ENCODE results near the gene UHRF1.

The UHRF1 gene

GRCh38 chr19:4984106-4984380, 74.7 kb downstream of the UHRF1 start:
- no peaks in the 10 kb centered on the region for H3K9me3 ChIP-seq (ENCODE audit: insufficient read depth, low read length)
- no peak overlapping the region for H3K9ac ChIP-seq (ENCODE audit: low read length)
- peaks cover 95% of the 10 kb centered on the region for H4K20me1 ChIP-seq (ENCODE audit: insufficient read depth, low read length)
- no peak for TF ChIP-seq EZH2phosphoT487 (IDR thresholded peaks at IDR 0.05; ENCODE audit: low read depth)
- TF ChIP-seq CTCF (IDR thresholded peaks at IDR 0.05; ENCODE audit: low read depth, low read length): no peak
- no peaks in the 10 kb centered on the region for H3K27me3 ChIP-seq (ENCODE audit: low read depth, low read length)
- H3K4me3 ChIP-seq (ENCODE audit: low read length): no peak overlapping the region
- peaks cover 16% of the 10 kb centered on the region for H3K36me3 ChIP-seq (replicated peaks; ENCODE audit: low read depth, low read length)
- no peak overlapping the region for H3K27ac ChIP-seq (ENCODE audit: low read length)
- H3K4me1 ChIP-seq (ENCODE audit: low read length): peaks cover 24% of the 10 kb centered on the region
- no peak overlapping the region for H3K4me2 ChIP-seq (ENCODE audit: low read length)
- no peak overlapping the region for H2AFZ ChIP-seq (ENCODE audit: low read depth, low read length)
- H3K79me2 ChIP-seq (ENCODE audit: low read length): peaks cover 90% of the 10 kb centered on the region

- no peak for TF ChIP-seq EZH2phosphoT487 (IDR thresholded peaks at IDR 0.05; ENCODE audit: low read depth)
- no peak for TF ChIP-seq CTCF (IDR thresholded peaks at IDR 0.05; ENCODE audit: low read depth, low read length)
Measured at GRCh38 chr19:4984438-4984990, 75.2 kb downstream of the UHRF1 start.

GRCh38 chr19:4985551-4985991, 76.3 kb downstream of the UHRF1 start:
- Histone ChIP-seq H3K79me2 (ENCODE audit: low read length) (peaks cover 91% of the 10 kb centered on the region), H4K20me1 (ENCODE audit: insufficient read depth, low read length) (peaks cover 96% of the 10 kb centered on the region), H2AFZ (ENCODE audit: low read depth, low read length) (no peak overlapping the region), H3K4me1 (ENCODE audit: low read length) (peaks cover 15% of the 10 kb centered on the region), H3K36me3 (replicated peaks; ENCODE audit: low read depth, low read length) (peaks cover 16% of the 10 kb centered on the region), H3K27ac (ENCODE audit: low read length) (no peak overlapping the region), H3K9ac (ENCODE audit: low read length) (no peak overlapping the region), H3K4me2 (ENCODE audit: low read length) (no peak overlapping the region), H3K4me3 (ENCODE audit: low read length) (no peak overlapping the region), H3K9me3 (ENCODE audit: insufficient read depth, low read length) (no peaks in the 10 kb centered on the region), H3K27me3 (ENCODE audit: low read depth, low read length) (no peaks in the 10 kb centered on the region)
- no peak for TF ChIP-seq EZH2phosphoT487 (IDR thresholded peaks at IDR 0.05; ENCODE audit: low read depth)

More at GRCh38 chr19:4984438-4984990, 75.2 kb downstream of the UHRF1 start:
- Histone ChIP-seq H3K36me3 (replicated peaks; ENCODE audit: low read depth, low read length) (peaks cover 16% of the 10 kb centered on the region), H3K27me3 (ENCODE audit: low read depth, low read length) (no peaks in the 10 kb centered on the region), H3K4me2 (ENCODE audit: low read length) (no peak overlapping the region), H4K20me1 (ENCODE audit: insufficient read depth, low read length) (peaks cover 95% of the 10 kb centered on the region), H3K4me1 (ENCODE audit: low read length) (peaks cover 20% of the 10 kb centered on the region), H3K9ac (ENCODE audit: low read length) (no peak overlapping the region), H3K9me3 (ENCODE audit: insufficient read depth, low read length) (no peaks in the 10 kb centered on the region), H3K4me3 (ENCODE audit: low read length) (no peak overlapping the region), H2AFZ (ENCODE audit: low read depth, low read length) (no peak overlapping the region), H3K79me2 (ENCODE audit: low read length) (peaks cover 89% of the 10 kb centered on the region), H3K27ac (ENCODE audit: low read length) (no peak overlapping the region)

- Histone ChIP-seq H3K27ac (ENCODE audit: low read length) (no peak overlapping the region), H3K9me3 (ENCODE audit: insufficient read depth, low read length) (no peaks in the 10 kb centered on the region), H3K4me1 (ENCODE audit: low read length) (peaks cover 10% of the 10 kb centered on the region), H2AFZ (ENCODE audit: low read depth, low read length) (no peak overlapping the region), H4K20me1 (ENCODE audit: insufficient read depth, low read length) (peaks cover 96% of the 10 kb centered on the region), H3K36me3 (replicated peaks; ENCODE audit: low read depth, low read length) (peaks cover 16% of the 10 kb centered on the region), H3K27me3 (ENCODE audit: low read depth, low read length) (no peaks in the 10 kb centered on the region), H3K9ac (ENCODE audit: low read length) (no peak overlapping the region), H3K79me2 (ENCODE audit: low read length) (peaks cover 86% of the 10 kb centered on the region), H3K4me2 (ENCODE audit: low read length) (no peak overlapping the region), H3K4me3 (ENCODE audit: low read length) (no peak overlapping the region)
- TF ChIP-seq CTCF (IDR thresholded peaks at IDR 0.05; ENCODE audit: low read depth, low read length) (no peak), EZH2phosphoT487 (IDR thresholded peaks at IDR 0.05; ENCODE audit: low read depth) (no peak)
Measured at GRCh38 chr19:4986056-4986455, 76.8 kb downstream of the UHRF1 start.
